ENCODE measurements around the gene ZBTB7B. TPM values are rescaled to one million over a fixed set of nuclear protein-coding genes. Genes with fewer than 3 reads are reported as not detected.

ZBTB7B gene
- total RNA-seq, 5 donors from 2014 or later (not counting 1 experiment from before 2014, with no cell fraction given) = 39.6 to 68.4 (median 51.7) TPM

DNA sequence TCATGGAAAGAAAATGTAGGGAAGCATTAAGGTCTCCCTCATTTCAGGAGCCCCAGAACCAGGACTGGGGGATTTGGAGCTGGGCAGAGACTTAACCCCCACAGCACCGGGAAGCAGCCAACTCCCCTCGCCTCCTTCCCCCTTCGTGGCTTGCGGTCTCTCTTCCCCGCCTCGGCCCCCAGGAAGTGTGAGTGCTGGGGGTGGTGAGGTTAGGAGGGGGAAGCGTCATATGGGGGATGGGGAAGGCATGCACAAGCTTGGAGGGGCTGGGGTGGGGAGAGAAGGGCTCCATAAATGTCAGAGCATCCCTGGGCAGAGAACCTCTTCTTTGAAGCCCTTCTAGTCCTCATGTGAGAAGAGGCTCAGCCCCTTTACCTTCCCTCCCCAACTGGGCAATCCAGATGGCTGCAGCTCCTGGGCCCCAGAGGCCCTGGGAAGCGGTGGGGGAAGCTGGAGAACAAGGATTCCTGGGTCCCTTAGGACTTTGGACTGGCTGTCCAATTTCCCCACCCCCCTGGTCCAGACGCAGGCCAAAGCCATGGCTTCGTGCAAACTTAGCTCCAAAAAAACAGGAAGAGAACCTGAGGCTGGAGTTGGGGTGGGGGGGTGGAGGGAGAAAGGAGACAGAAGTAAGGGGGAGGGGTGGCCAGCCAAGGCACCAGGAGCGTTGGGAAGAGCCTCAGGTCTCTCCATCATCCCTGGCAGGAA lies 7.8 kb downstream of the ZBTB7B start:
- H3K27me3 ChIP-seq (replicated peaks in 1 of 2; ENCODE audit: control insufficient read depth in 2 of 2, extremely low read depth in 1 of 2, insufficient read depth in 2 of 2, low read length in 1 of 2) = no peaks in the 10 kb centered on the region
- no peaks in the 10 kb centered on the region for H3K9me3 Mint-ChIP-seq
- POLR2A ChIA-PET = interaction anchor here in 1 of 2 donors (0.7 kb wide), 1 partner anchor 20 kb away, joined by 3 read pairs; no protein-coding TSS in a partner anchor
- peaks cover 1 to 12% of the 10 kb centered on the region in 2 donors for H3K36me3 ChIP-seq (ENCODE audit: control insufficient read depth in 2 of 2, extremely low read depth in 1 of 2, insufficient read depth in 1 of 2, low read length in 1 of 2)
- H3K27ac ChIP-seq (ENCODE audit: low read length) = peak overlapping the region; percentile 80
- peak overlapping the region; percentile 91 to 95 for H3K27ac Mint-ChIP-seq
- no peaks in the 10 kb centered on the region for H3K9me3 ChIP-seq
- H3K4me3 ChIP-seq (ENCODE audit: control insufficient read depth in 1 of 2, extremely low read depth in 1 of 2, low read length in 1 of 2) = peak overlapping the region; percentile 62 to 71
- 35% methylated on average over 2 of the region's 11 CpGs for WGBS (ENCODE audit: insufficient coverage)
- H3K4me1 ChIP-seq (ENCODE audit: control insufficient read depth in 1 of 2, extremely low read depth in 1 of 2, insufficient read depth in 2 of 2, low read length in 2 of 2) = peaks cover 37 to 99% of the 10 kb centered on the region in 2 experiments
- CTCF ChIA-PET = interaction anchor here (0.6 to 1.2 kb wide), 5 partner anchors 10 to 75 kb away, joined by 3 to 5 read pairs (median 3); no protein-coding TSS in a partner anchor
- peaks cover 73 to 89% (median 83%) of the 10 kb centered on the region in 3 donors for H3K4me1 Mint-ChIP-seq
- peak overlapping the region; percentile 74 to 89 (median 83) for H3K4me3 Mint-ChIP-seq
- peak in 2 of 4 experiments; percentile 9 to 21 for ATAC-seq (replicated peaks in 1 of 4)
- peak in 1 of 35 experiments; percentile 16 for DNase-seq
- H3K36me3 Mint-ChIP-seq = no peaks in the 10 kb centered on the region
- no peaks in the 10 kb centered on the region for H3K27me3 Mint-ChIP-seq

- Histone ChIP-seq H3K9me3 (no peaks in the 10 kb centered on the region), H3K27ac (ENCODE audit: low read length) (peak overlapping the region; percentile 80), H3K27me3 (replicated peaks in 1 of 2; ENCODE audit: control insufficient read depth in 2 of 2, extremely low read depth in 1 of 2, insufficient read depth in 2 of 2, low read length in 1 of 2) (no peaks in the 10 kb centered on the region), H3K4me1 (ENCODE audit: control insufficient read depth in 1 of 2, extremely low read depth in 1 of 2, insufficient read depth in 2 of 2, low read length in 2 of 2) (peaks cover 41 to 99% of the 10 kb centered on the region in 2 experiments), H3K36me3 (ENCODE audit: control insufficient read depth in 2 of 2, extremely low read depth in 1 of 2, insufficient read depth in 1 of 2, low read length in 1 of 2) (peaks cover 4 to 18% of the 10 kb centered on the region in 2 donors), H3K4me3 (ENCODE audit: control insufficient read depth in 1 of 2, extremely low read depth in 1 of 2, low read length in 1 of 2) (peak overlapping the region; percentile 54 to 71)
- Mint-ChIP-seq H3K27me3 (no peaks in the 10 kb centered on the region), H3K27ac (peak overlapping the region; percentile 91 to 95), H3K36me3 (peaks cover 3% of the 10 kb centered on the region), H3K4me1 (peaks cover 73 to 89% (median 83%) of the 10 kb centered on the region in 3 donors), H3K4me3 (peak overlapping the region; percentile 45 to 89 (median 46)), H3K9me3 (no peaks in the 10 kb centered on the region)
- WGBS (ENCODE audit: insufficient coverage) = 81% methylated on average over 3 of the region's 5 CpGs
- ATAC-seq (replicated peaks in 1 of 4) = no peak
- ChIA-PET POLR2A (interaction anchor here in 1 of 2 donors (0.5 kb wide), 1 partner anchor 1356 kb away, joined by 7 read pairs; no protein-coding TSS in a partner anchor), CTCF (interaction anchor here in 1 of 2 donors (1.2 kb wide), 1 partner anchor 74 kb away, joined by 3 read pairs; no protein-coding TSS in a partner anchor)
- DNase-seq = no peak
Observed at GRCh38 chr1:155011004-155011416, 8.4 kb downstream of the ZBTB7B start.

- Mint-ChIP-seq H3K27ac (peak overlapping the region; percentile 91 to 95), H3K4me3 (peak overlapping the region; percentile 45 to 89 (median 46)), H3K27me3 (no peaks in the 10 kb centered on the region), H3K9me3 (no peaks in the 10 kb centered on the region), H3K36me3 (peaks cover 3% of the 10 kb centered on the region), H3K4me1 (peaks cover 73 to 89% (median 83%) of the 10 kb centered on the region in 3 donors)
- peak overlapping the region; percentile 80 for H3K27ac ChIP-seq (ENCODE audit: low read length)
- H3K4me1 ChIP-seq (ENCODE audit: control insufficient read depth in 1 of 2, extremely low read depth in 1 of 2, insufficient read depth in 2 of 2, low read length in 2 of 2) = peaks cover 41 to 99% of the 10 kb centered on the region in 2 experiments
- ChIA-PET CTCF (interaction anchor here in 1 of 2 donors (0.6 to 1.2 kb wide), 3 partner anchors 36 to 1360 kb away, joined by 3 to 4 read pairs (median 3); no protein-coding TSS in a partner anchor), POLR2A (interaction anchor here in 1 of 2 donors (0.5 to 0.6 kb wide), 4 partner anchors 9 to 1357 kb away, joined by 3 to 7 read pairs (median 6); partner anchors contain the start of gene ZBTB7B)
- no peaks in the 10 kb centered on the region for H3K9me3 ChIP-seq
- DNase-seq = no peak
- peak in 1 of 4 experiments; percentile 17 for ATAC-seq (replicated peaks in 1 of 4)
- H3K27me3 ChIP-seq (replicated peaks in 1 of 2; ENCODE audit: control insufficient read depth in 2 of 2, extremely low read depth in 1 of 2, insufficient read depth in 2 of 2, low read length in 1 of 2) = no peaks in the 10 kb centered on the region
- 80% methylated on average over 1 of the region's 6 CpGs for WGBS (ENCODE audit: insufficient coverage)
- peak overlapping the region; percentile 54 to 71 for H3K4me3 ChIP-seq (ENCODE audit: control insufficient read depth in 1 of 2, extremely low read depth in 1 of 2, low read length in 1 of 2)
- peaks cover 4 to 23% of the 10 kb centered on the region in 2 donors for H3K36me3 ChIP-seq (ENCODE audit: control insufficient read depth in 2 of 2, extremely low read depth in 1 of 2, insufficient read depth in 1 of 2, low read length in 1 of 2)
Observed at GRCh38 chr1:155011437-155012025, 8.9 kb downstream of the ZBTB7B start.

GRCh38 chr1:155012026-155012546 lies 9.5 kb downstream of the ZBTB7B start:
- ChIA-PET CTCF (interaction anchor here in 1 of 2 donors (0.6 to 0.7 kb wide), 3 partner anchors 37 to 1359 kb away, joined by 3 to 4 read pairs (median 4); no protein-coding TSS in a partner anchor), POLR2A (interaction anchor here in 1 of 2 donors (0.5 to 0.6 kb wide), 3 partner anchors 10 to 67 kb away, joined by 3 to 6 read pairs (median 5); partner anchors contain the start of gene ZBTB7B)
- Mint-ChIP-seq H3K4me3 (peak overlapping the region; percentile 28 to 89 (median 72)), H3K27me3 (no peaks in the 10 kb centered on the region), H3K27ac (peak overlapping the region; percentile 91 to 95), H3K9me3 (no peaks in the 10 kb centered on the region), H3K36me3 (peaks cover 3% of the 10 kb centered on the region), H3K4me1 (peaks cover 71 to 89% (median 82%) of the 10 kb centered on the region in 3 donors)
- DNase-seq = no peak
- Histone ChIP-seq H3K36me3 (ENCODE audit: control insufficient read depth in 2 of 2, extremely low read depth in 1 of 2, insufficient read depth in 1 of 2, low read length in 1 of 2) (peaks cover 4 to 25% of the 10 kb centered on the region in 2 donors), H3K9me3 (no peaks in the 10 kb centered on the region), H3K27me3 (replicated peaks in 1 of 2; ENCODE audit: control insufficient read depth in 2 of 2, extremely low read depth in 1 of 2, insufficient read depth in 2 of 2, low read length in 1 of 2) (no peaks in the 10 kb centered on the region), H3K27ac (ENCODE audit: low read length) (peak overlapping the region; percentile 80), H3K4me3 (ENCODE audit: control insufficient read depth in 1 of 2, extremely low read depth in 1 of 2, low read length in 1 of 2) (peak overlapping the region; percentile 50 to 71), H3K4me1 (ENCODE audit: control insufficient read depth in 1 of 2, extremely low read depth in 1 of 2, insufficient read depth in 2 of 2, low read length in 2 of 2) (peaks cover 45 to 99% of the 10 kb centered on the region in 2 experiments)
- no CpG with 5 or more reads among the region's 9 CpGs for WGBS (ENCODE audit: insufficient coverage)
- ATAC-seq (replicated peaks in 1 of 4) = no peak

- ChIA-PET POLR2A (interaction anchor here (0.6 to 0.7 kb wide), 3 partner anchors 9 to 57 kb away, joined by 3 to 13 read pairs (median 3); no protein-coding TSS in a partner anchor), CTCF (interaction anchor here in 1 of 2 donors (0.6 to 0.7 kb wide), 3 partner anchors 12 to 1518 kb away, joined by 4 to 5 read pairs (median 4); no protein-coding TSS in a partner anchor)
- Histone ChIP-seq H3K36me3 (ENCODE audit: control insufficient read depth in 2 of 2, extremely low read depth in 1 of 2, insufficient read depth in 1 of 2, low read length in 1 of 2) (peaks cover 4 to 25% of the 10 kb centered on the region in 2 donors), H3K4me1 (ENCODE audit: control insufficient read depth in 1 of 2, extremely low read depth in 1 of 2, insufficient read depth in 2 of 2, low read length in 2 of 2) (peaks cover 47 to 99% of the 10 kb centered on the region in 2 experiments), H3K27ac (ENCODE audit: low read length) (peak overlapping the region; percentile 80), H3K27me3 (replicated peaks in 1 of 2; ENCODE audit: control insufficient read depth in 2 of 2, extremely low read depth in 1 of 2, insufficient read depth in 2 of 2, low read length in 1 of 2) (no peaks in the 10 kb centered on the region), H3K4me3 (ENCODE audit: control insufficient read depth in 1 of 2, extremely low read depth in 1 of 2, low read length in 1 of 2) (peak overlapping the region; percentile 69 to 71), H3K9me3 (no peaks in the 10 kb centered on the region)
- H3K4me3 Mint-ChIP-seq = peak overlapping the region; percentile 28 to 89 (median 72)
- DNase-seq (no peak), ATAC-seq (replicated peaks in 1 of 4) (peak; percentile 5 to 14 (median 10))
- no CpG with 5 or more reads among the region's 3 CpGs for WGBS (ENCODE audit: insufficient coverage)
- no peaks in the 10 kb centered on the region for H3K9me3 Mint-ChIP-seq
- H3K36me3 Mint-ChIP-seq = peaks cover 3% of the 10 kb centered on the region
- peaks cover 74 to 88% (median 81%) of the 10 kb centered on the region in 3 donors for H3K4me1 Mint-ChIP-seq
- peak overlapping the region; percentile 91 to 95 for H3K27ac Mint-ChIP-seq
- no peaks in the 10 kb centered on the region for H3K27me3 Mint-ChIP-seq
Observed at GRCh38 chr1:155012776-155013602, 10.4 kb downstream of the ZBTB7B start.

All from T-cell (primary cell).